CD14-positive monocyte (primary cell): ENCODE data around the gene SLC39A9. TPM values are rescaled to one million over a fixed set of nuclear protein-coding genes. Genes with fewer than 3 reads are reported as not detected.

ENCODE experiments used
- DNase-seq, 3 donors: peaks; one replicate each; pipeline ENCODE4 v3.0.0-alpha.2; 2011 to 2022
- H2AFZ ChIP-seq: 2 replicates; pipeline ENCODE4 v1.6.0; 2012; ENCODE audit warnings: mild to moderate bottlenecking, low read depth, low read length, inconsistent platforms; ENCODE audit not compliant: insufficient read depth, poor library complexity, severe bottlenecking
- H3K27ac ChIP-seq, 2 donors: 1 replicate in 1 of 2; 2 replicates in 1 of 2; pipeline ENCODE4 v1.5.1; 2012 to 2013; ENCODE audit warnings: low read length in 2 of 2, control low read depth in 1 of 2, inconsistent platforms in 1 of 2, low read depth in 1 of 2, mild to moderate bottlenecking in 1 of 2
- H3K27me3 ChIP-seq, 2 donors: one replicate each; pipeline versions ENCODE4 v1.6.0 to v1.6.1; 2011 to 2013; ENCODE audit warnings: low read length in 2 of 2; ENCODE audit not compliant: control insufficient read depth in 2 of 2, insufficient read depth in 2 of 2
- H3K36me3 ChIP-seq, 2 donors: replicated peaks in 1 of 2; 1 replicate in 1 of 2; 2 replicates in 1 of 2; pipeline versions ENCODE4 v1.5.1 to v1.6.1; 2012 to 2013; ENCODE audit warnings: low read length in 2 of 2, control low read depth in 1 of 2, inconsistent platforms in 1 of 2, mild to moderate bottlenecking in 1 of 2; ENCODE audit not compliant: insufficient read depth in 2 of 2, control insufficient read depth in 1 of 2
- H3K4me1 ChIP-seq, 2 donors: 1 replicate in 1 of 2; 2 replicates in 1 of 2; pipeline versions ENCODE4 v1.5.1 to v1.6.1; 2012 to 2013; ENCODE audit warnings: low read length in 2 of 2, control low read depth in 1 of 2, inconsistent platforms in 1 of 2, mild to moderate bottlenecking in 1 of 2, moderate library complexity in 1 of 2; ENCODE audit not compliant: insufficient read depth in 2 of 2, control insufficient read depth in 1 of 2
- H3K4me2 ChIP-seq: replicated peaks from 2 replicates; pipeline ENCODE3; 2012; ENCODE audit warnings: low read length, moderate library complexity, mild to moderate bottlenecking; ENCODE audit not compliant: poor library complexity, severe bottlenecking; ENCODE audit errors: extremely low read depth
- H3K4me3 ChIP-seq, 3 experiments: fragments of 200-600 bp in 1 of 3; sonication (generic) in 1 of 3; replicated peaks in 1 of 3; 1 replicate in 2 of 3; 2 replicates in 1 of 3; pipeline ENCODE4 v1.5.1; 2011 to 2013; ENCODE audit warnings: low read length in 3 of 3, mild to moderate bottlenecking in 3 of 3, control low read depth in 2 of 3, low read depth in 2 of 3, inconsistent platforms in 1 of 3, moderate library complexity in 1 of 3
- H3K79me2 ChIP-seq: 2 replicates; pipeline ENCODE4 v1.6.0; 2012; ENCODE audit warnings: mild to moderate bottlenecking, control low read depth, inconsistent platforms, low read length, moderate library complexity; ENCODE audit not compliant: insufficient read depth
- H3K9ac ChIP-seq: 2 replicates; pipeline ENCODE4 v1.6.0; 2017; ENCODE audit warnings: low read length, mild to moderate bottlenecking; ENCODE audit not compliant: insufficient read depth, poor library complexity, severe bottlenecking
- H3K9me3 ChIP-seq, 2 donors: replicated peaks in 1 of 2; 1 replicate in 1 of 2; 2 replicates in 1 of 2; pipeline versions ENCODE4 v1.5.1 to v1.6.1; 2012 to 2013; ENCODE audit warnings: low read length in 2 of 2, control low read depth in 1 of 2; ENCODE audit not compliant: control insufficient read depth in 1 of 2, insufficient read depth in 1 of 2
- H4K20me1 ChIP-seq: 2 replicates; pipeline ENCODE4 v1.6.0; 2012; ENCODE audit warnings: mild to moderate bottlenecking, low read length, control low read depth, moderate library complexity; ENCODE audit not compliant: insufficient read depth
- H3K27ac Mint-ChIP-seq, 7 donors: one replicate each; pipeline ENCODE4 v1.8.0; 2020; ENCODE audit warnings: mild to moderate bottlenecking in 7 of 7, mixed read lengths in 7 of 7, moderate library complexity in 6 of 7, inconsistent platforms in 2 of 7
- H3K27me3 Mint-ChIP-seq, 3 donors: one replicate each; pipeline ENCODE4 v1.8.0; 2021 to 2022; ENCODE audit warnings: low read depth in 3 of 3, mild to moderate bottlenecking in 3 of 3, mixed read lengths in 3 of 3, moderate library complexity in 3 of 3, inconsistent platforms in 1 of 3
- H3K36me3 Mint-ChIP-seq, 2 donors: one replicate each; pipeline ENCODE4 v1.8.0; 2020; ENCODE audit warnings: mixed read lengths in 2 of 2, inconsistent platforms in 1 of 2, mild to moderate bottlenecking in 1 of 2
- H3K4me1 Mint-ChIP-seq: one replicate; pipeline ENCODE4 v1.8.0; 2020; ENCODE audit warnings: mild to moderate bottlenecking, mixed read lengths
- H3K4me3 Mint-ChIP-seq, 2 donors: one replicate each; pipeline ENCODE4 v1.8.0; 2020; ENCODE audit warnings: mild to moderate bottlenecking in 2 of 2, mixed read lengths in 2 of 2, moderate library complexity in 1 of 2
- H3K9me3 Mint-ChIP-seq, 7 donors: one replicate each; pipeline ENCODE4 v1.8.0; 2020 to 2022; ENCODE audit warnings: mixed read lengths in 7 of 7, mild to moderate bottlenecking in 6 of 7, moderate library complexity in 6 of 7, inconsistent platforms in 2 of 7
- WGBS: methylation state at CpG from one replicate; pipeline ENCODE4 v1.1.5; 2013; ENCODE audit warnings: missing lambda C conversion rate; ENCODE audit not compliant: insufficient coverage; 5-methylcytosine and 5-hydroxymethylcytosine counted together
- intact Hi-C, 2 donors: fragments of 100-400 bp; cut with micrococcal nuclease; formaldehyde crosslinking; loops; one replicate each; pipeline versions ENCODE4 v1.15.0 to v1.15.1; 2023
- polyA plus RNA-seq, 3 donors: library from polyadenylated mRNA; depleted of rRNA in 1 of 3; unstranded in 2 of 3; stranded (reverse) in 1 of 3; fragments of 300-500 nt in 2 of 3; fragments of >200 nt in 1 of 3; fragmentation: Illumina TruSeq in 2 of 3; gene quantifications; 1 replicate in 2 of 3; 2 replicates in 1 of 3; pipeline ENCODE4 v1.2.3, GENCODE V29; 2012 to 2021
- TF ChIP-seq, protein P1 (sequence below): fragments of 200-600 bp; IDR thresholded peaks from one replicate; pipeline ENCODE4 v1.8.0; 2022; ENCODE audit warnings: antibody characterized with exemption, mild to moderate bottlenecking

The SLC39A9 gene
- polyA plus RNA-seq, 3 donors: 28.6 to 44.2 (median 37.6) TPM

GRCh38 chr14:69479696-69480095, 81.2 kb downstream of the SLC39A9 start:
- Mint-ChIP-seq H3K4me3 (no peak overlapping the region), H3K27ac (no peak overlapping the region), H3K36me3 (no peaks in the 10 kb centered on the region), H3K4me1 (peaks cover 7% of the 10 kb centered on the region), H3K9me3 (peaks cover 0 to 4% (median 0%) of the 10 kb centered on the region in 7 donors), H3K27me3 (peaks cover 29 to 33% (median 32%) of the 10 kb centered on the region in 3 donors)
- H3K4me1 ChIP-seq: peaks cover 0 to 10% of the 10 kb centered on the region in 2 donors
- H3K79me2 ChIP-seq: no peaks in the 10 kb centered on the region
- no peaks in the 10 kb centered on the region for H4K20me1 ChIP-seq
- no peaks in the 10 kb centered on the region for H3K36me3 ChIP-seq
- H3K9me3 ChIP-seq: peaks cover 0 to 11% of the 10 kb centered on the region in 2 donors
- DNase-seq: no peak
- peaks cover 22 to 27% of the 10 kb centered on the region in 2 donors for H3K27me3 ChIP-seq
- no peak overlapping the region for H3K4me3 ChIP-seq
- no peak overlapping the region for H2AFZ ChIP-seq
- no peak overlapping the region for H3K9ac ChIP-seq
- 90% methylated on average over 2 of the region's 5 CpGs for WGBS
- TF ChIP-seq, protein P1, sequence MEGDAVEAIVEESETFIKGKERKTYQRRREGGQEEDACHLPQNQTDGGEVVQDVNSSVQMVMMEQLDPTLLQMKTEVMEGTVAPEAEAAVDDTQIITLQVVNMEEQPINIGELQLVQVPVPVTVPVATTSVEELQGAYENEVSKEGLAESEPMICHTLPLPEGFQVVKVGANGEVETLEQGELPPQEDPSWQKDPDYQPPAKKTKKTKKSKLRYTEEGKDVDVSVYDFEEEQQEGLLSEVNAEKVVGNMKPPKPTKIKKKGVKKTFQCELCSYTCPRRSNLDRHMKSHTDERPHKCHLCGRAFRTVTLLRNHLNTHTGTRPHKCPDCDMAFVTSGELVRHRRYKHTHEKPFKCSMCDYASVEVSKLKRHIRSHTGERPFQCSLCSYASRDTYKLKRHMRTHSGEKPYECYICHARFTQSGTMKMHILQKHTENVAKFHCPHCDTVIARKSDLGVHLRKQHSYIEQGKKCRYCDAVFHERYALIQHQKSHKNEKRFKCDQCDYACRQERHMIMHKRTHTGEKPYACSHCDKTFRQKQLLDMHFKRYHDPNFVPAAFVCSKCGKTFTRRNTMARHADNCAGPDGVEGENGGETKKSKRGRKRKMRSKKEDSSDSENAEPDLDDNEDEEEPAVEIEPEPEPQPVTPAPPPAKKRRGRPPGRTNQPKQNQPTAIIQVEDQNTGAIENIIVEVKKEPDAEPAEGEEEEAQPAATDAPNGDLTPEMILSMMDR: no peak
- H3K4me2 ChIP-seq: no peak overlapping the region
- intact Hi-C loops: no loop called here
- H3K27ac ChIP-seq: no peak overlapping the region

- Histone ChIP-seq H4K20me1 (no peaks in the 10 kb centered on the region), H3K27ac (no peak overlapping the region), H3K79me2 (no peaks in the 10 kb centered on the region), H3K4me1 (peaks cover 0 to 13% of the 10 kb centered on the region in 2 donors), H3K9me3 (peaks cover 0 to 11% of the 10 kb centered on the region in 2 donors), H3K4me2 (no peak overlapping the region), H3K27me3 (peaks cover 27 to 31% of the 10 kb centered on the region in 2 donors), H3K36me3 (no peaks in the 10 kb centered on the region), H3K4me3 (no peak overlapping the region), H3K9ac (no peak overlapping the region), H2AFZ (no peak overlapping the region)
- Mint-ChIP-seq H3K36me3 (no peaks in the 10 kb centered on the region), H3K4me1 (peaks cover 7% of the 10 kb centered on the region), H3K27me3 (peaks cover 34 to 37% (median 36%) of the 10 kb centered on the region in 3 donors), H3K4me3 (no peak overlapping the region), H3K9me3 (peaks cover 0 to 5% (median 0%) of the 10 kb centered on the region in 7 donors), H3K27ac (no peak overlapping the region)
- no peak for DNase-seq
- TF ChIP-seq, protein P1: no peak
- intact Hi-C loops: no loop called here
- 93% methylated on average over 5 of the region's 5 CpGs for WGBS
These were observed 81.6 kb downstream of the SLC39A9 start for GRCh38 chr14:69480136-69480535.
